Measurements from ENCODE around the gene AUNIP. TPM values are rescaled to one million over a fixed set of nuclear protein-coding genes. Genes with fewer than 3 reads are reported as not detected.

Gene AUNIP
- total RNA-seq, 1 experiment from 2014 or later, result 22.2 TPM

DNA sequence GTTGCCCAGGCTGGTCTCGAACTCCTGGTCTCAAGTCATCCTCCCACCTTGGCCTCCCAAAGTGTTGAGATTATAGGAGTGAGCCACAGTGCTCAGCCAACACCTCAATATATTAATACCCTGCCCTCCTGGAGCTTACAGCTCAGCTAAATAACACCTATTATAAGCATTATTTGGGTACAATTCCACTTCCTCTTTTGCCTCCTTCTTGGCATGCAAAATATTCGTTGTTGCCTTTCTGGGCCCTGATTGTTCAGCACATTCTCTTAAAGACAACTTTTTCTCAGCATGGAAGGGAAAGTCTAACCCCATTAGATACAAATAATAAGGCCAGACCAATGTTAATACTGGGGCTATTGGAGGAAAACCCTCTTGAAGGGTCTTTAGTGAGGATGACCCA lies 13.5 kb upstream of the AUNIP start:
- Mint-ChIP-seq H3K36me3 (ENCODE audit: insufficient read depth in 1 of 3, low read depth in 3 of 3) (no peaks in the 10 kb centered on the region), H3K4me3 (no peak overlapping the region)

More for the DNA sequence above, 13.5 kb upstream of the AUNIP start:
- Histone ChIP-seq H3K27me3 (ENCODE audit: insufficient read depth, low read length) (no peaks in the 10 kb centered on the region; the same call in 1 of the 2 replicates), H3K9me3 (ENCODE audit: control insufficient read depth, low read depth, low read length) (no peaks in the 10 kb centered on the region), H3K9ac (ENCODE audit: extremely low read depth, insufficient read length, low read length) (no peak overlapping the region), H3K18ac (ENCODE audit: insufficient read length, low read depth, low read length) (no peak overlapping the region), H4K91ac (ENCODE audit: insufficient read length, low read depth, low read length) (no peak overlapping the region), H2BK12ac (ENCODE audit: insufficient read length, low read depth, low read length) (no peak overlapping the region), H2BK120ac (ENCODE audit: low read depth, low read length, poor library complexity, severe bottlenecking) (no peak overlapping the region), H3K4me2 (ENCODE audit: insufficient read depth, insufficient read length, low read length) (no peak overlapping the region), H2BK20ac (ENCODE audit: low read depth, low read length, poor library complexity, severe bottlenecking) (no peak overlapping the region), H3K4me1 (ENCODE audit: insufficient read depth, low read length) (peaks cover 1% of the 10 kb centered on the region; the same call in 1 of the 2 replicates), H2AFZ (ENCODE audit: low read length) (no peak overlapping the region), H3T11ph (ENCODE audit: low read length) (no peak overlapping the region), H4K20me1 (ENCODE audit: control insufficient read depth, insufficient read depth, insufficient read length) (no peaks in the 10 kb centered on the region), H2BK5ac (ENCODE audit: insufficient read length, low read length) (no peak overlapping the region), H3K56ac (ENCODE audit: insufficient read length, low read depth, low read length) (no peak overlapping the region), H2BK15ac (ENCODE audit: low read depth, low read length) (no peak overlapping the region), H3K4ac (ENCODE audit: low read depth, low read length) (no peak overlapping the region), H2AK5ac (ENCODE audit: insufficient read length, low read length) (no peak overlapping the region), H3K23ac (ENCODE audit: insufficient read length, low read depth, low read length) (no peak overlapping the region), H3K23me2 (ENCODE audit: insufficient read length, low read depth, low read length, poor library complexity, severe bottlenecking) (peaks cover 7% of the 10 kb centered on the region), H4K8ac (replicated peaks; ENCODE audit: insufficient read length, low read depth, low read length) (no peak overlapping the region), H3K14ac (ENCODE audit: insufficient read depth, low read length) (no peak overlapping the region), H3K27ac (ENCODE audit: insufficient read length, low read depth, low read length) (no peak overlapping the region), H4K5ac (ENCODE audit: insufficient read length, low read depth, low read length) (no peak overlapping the region), H3K79me1 (ENCODE audit: insufficient read depth, low read depth, low read length, poor library complexity, severe bottlenecking) (no peaks in the 10 kb centered on the region), H3K79me2 (ENCODE audit: insufficient read depth, low read length) (no peaks in the 10 kb centered on the region)
- Mint-ChIP-seq H3K27me3 (ENCODE audit: low read depth) (peaks cover 18% of the 10 kb centered on the region), H3K9me3 (no peaks in the 10 kb centered on the region), H3K27ac (no peak overlapping the region), H3K4me1 (peaks cover 29 to 39% of the 10 kb centered on the region in 2 experiments)
- no peak for TF ChIP-seq CTCF (conservative IDR thresholded peaks at IDR 0.05)
- no peak for DNase-seq
- WGBS (ENCODE audit: extremely low coverage, insufficient read length, low lambda C conversion rate), result no CpG with 5 or more reads among the region's 2 CpGs

All from H9 (cell line).